HepG2 (cell line): ENCODE measurements around the gene EBPL. TPM values are rescaled to one million over a fixed set of nuclear protein-coding genes. Genes with fewer than 3 reads are reported as not detected.

Source experiments
- AFF4 ChIP-seq: sonication (generic); formaldehyde crosslinking; IDR thresholded peaks from 2 replicates; pipeline ENCODE4 v1.4.0; 2020; ENCODE audit warnings: missing genetic modification reagents
- ATF2 ChIP-seq: sonication (generic); formaldehyde crosslinking; IDR thresholded peaks from 2 replicates; pipeline ENCODE4 v1.4.0; 2020; ENCODE audit warnings: missing genetic modification reagents
- CHCHD3 ChIP-seq: sonication (generic); formaldehyde crosslinking; IDR thresholded peaks from 2 replicates; pipeline ENCODE4 v1.8.0; 2022; ENCODE audit warnings: mild to moderate bottlenecking, missing genetic modification reagents, moderate library complexity
- GTF3A ChIP-seq: sonication (generic); formaldehyde crosslinking; conservative IDR thresholded peaks from 2 replicates; pipeline ENCODE4 v1.4.0; 2020; ENCODE audit warnings: mild to moderate bottlenecking, missing genetic modification reagents
- HOXD1 ChIP-seq: sonication (generic); formaldehyde crosslinking; IDR thresholded peaks from 2 replicates; pipeline ENCODE4 v1.5.0; 2020; ENCODE audit warnings: missing genetic modification reagents
- NR2F1 ChIP-seq, 2 experiments: fragments of 450-650 bp in 1 of 2; formaldehyde crosslinking in 1 of 2; IDR thresholded peaks; 2 replicates each; pipeline versions ENCODE4 v1.5.0 to v1.6.1; 2016 to 2020; ENCODE audit warnings: mild to moderate bottlenecking in 1 of 2, missing compliant biosample characterization in 1 of 2, missing genetic modification reagents in 1 of 2, moderate library complexity in 1 of 2
- PBX3 ChIP-seq: sonication (generic); formaldehyde crosslinking; IDR thresholded peaks from 2 replicates; pipeline ENCODE4 v1.8.1; 2023; ENCODE audit warnings: missing genetic modification reagents, inconsistent platforms, borderline replicate concordance
- POLR2AphosphoS2 ChIP-seq: IDR thresholded peaks from 2 replicates; pipeline ENCODE4 v1.6.1; 2011; ENCODE audit warnings: low read depth, low read length, improper control_type of control experiment
- RNF2 ChIP-seq: fragments of 450-650 bp; conservative IDR thresholded peaks from 2 replicates; pipeline ENCODE4 v1.6.1; 2016; ENCODE audit warnings: low read depth
- SMC3 ChIP-seq: IDR thresholded peaks from 2 replicates; pipeline ENCODE4 v1.6.1; 2011; ENCODE audit warnings: low read length, improper control_type of control experiment
- ZNF160 ChIP-seq: sonication (generic); formaldehyde crosslinking; IDR thresholded peaks from 2 replicates; pipeline ENCODE4 v1.8.0; 2022; ENCODE audit warnings: mild to moderate bottlenecking, inconsistent platforms, missing genetic modification reagents
- ZNF619 ChIP-seq: sonication (generic); formaldehyde crosslinking; IDR thresholded peaks from 2 replicates; pipeline ENCODE4 v1.4.0; 2020; ENCODE audit warnings: mild to moderate bottlenecking, missing genetic modification reagents
- ZNF646 ChIP-seq: sonication (generic); formaldehyde crosslinking; IDR thresholded peaks from 2 replicates; pipeline ENCODE4 v1.9.0; 2021; ENCODE audit warnings: mild to moderate bottlenecking, missing genetic modification reagents
- ZNF737 ChIP-seq: sonication (generic); formaldehyde crosslinking; IDR thresholded peaks from 2 replicates; pipeline ENCODE4 v1.5.0; 2020; ENCODE audit warnings: missing genetic modification reagents, mild to moderate bottlenecking, borderline replicate concordance
- ZNF773 ChIP-seq: sonication (generic); formaldehyde crosslinking; IDR thresholded peaks from 2 replicates; pipeline ENCODE4 v1.4.0; 2020; ENCODE audit warnings: missing genetic modification reagents, borderline replicate concordance
- ZSCAN9 ChIP-seq: IDR thresholded peaks from 2 replicates; pipeline ENCODE4 v1.6.1; 2016; ENCODE audit warnings: borderline replicate concordance
- polyA plus RNA-seq, 8 experiments: library from polyadenylated mRNA; depleted of rRNA in 3 of 8; stranded (reverse) in 7 of 8; unstranded in 1 of 8; fragments of >200 nt; fragmentation: Illumina TruSeq in 4 of 8; extraction: Trizol in 4 of 8; gene quantifications; 2 replicates each; pipeline versions ENCODE4 v1.2.1 to v1.2.3, GENCODE V29; 2011 to 2016; ENCODE audit warnings: low read depth in 4 of 8, missing spikeins in 1 of 8, mixed read lengths in 1 of 8; ENCODE audit not compliant: insufficient read depth in 1 of 8
- total RNA-seq, 5 experiments: library from RNA; depleted of rRNA; stranded (reverse); fragments of >200 nt; fragmentation: Illumina TruSeq; extraction: Trizol; gene quantifications; 2 replicates each; pipeline ENCODE4 v1.2.3, GENCODE V29; 2016; ENCODE audit warnings: low read depth in 1 of 5

Gene EBPL
- total and polyA plus RNA-seq, 2 of the 13 experiments (the other 11 are each of a cell fraction or from before 2014, with no cell fraction given) = 96.5 to 152 TPM

GRCh38 chr13:49690995-49691784 lies at the start of gene EBPL (continued):
- no peak for TF ChIP-seq ZNF646 (CRISPR knock-in tag)
- 0 out of 2 replicates have a peak, but pooled peaks have one; percentile 42 for TF ChIP-seq ATF2 (CRISPR knock-in tag)
- no peak for TF ChIP-seq POLR2AphosphoS2
- TF ChIP-seq RNF2 = peak; percentile 86
- TF ChIP-seq ZNF737 (CRISPR knock-in tag) = 0 out of 2 replicates have a peak, but pooled peaks have one; percentile 76
- peak; percentile 13; the same call in 1 of the 2 replicates for TF ChIP-seq CHCHD3 (CRISPR knock-in tag)
- no peak for TF ChIP-seq PBX3 (CRISPR knock-in tag)
- TF ChIP-seq SMC3 = no peak
- TF ChIP-seq NR2F1 (CRISPR knock-in tag; IDR thresholded peaks at IDR 0.05) = no peak
- TF ChIP-seq ZNF619 (CRISPR knock-in tag) = 0 out of 2 replicates have a peak, but pooled peaks have one; percentile 10
- TF ChIP-seq ZSCAN9 (CRISPR knock-in tag) = peak; percentile 59; the same call in 1 of the 2 replicates
- peak; percentile 93; the same call in 1 of the 2 replicates for TF ChIP-seq ZNF160 (CRISPR knock-in tag)
- TF ChIP-seq HOXD1 (CRISPR knock-in tag) = peak; percentile 80
- TF ChIP-seq AFF4 (CRISPR knock-in tag) = no peak
- TF ChIP-seq GTF3A (CRISPR knock-in tag) = no peak
- TF ChIP-seq ZNF773 (CRISPR knock-in tag) = no peak
